PC-9 (cell line): ENCODE results near the gene CNOT6L. TPM values are rescaled to one million over a fixed set of nuclear protein-coding genes. Genes with fewer than 3 reads are reported as not detected.

Experiments used
- BruUV-seq: library from RNA; stranded (reverse); fragments of 400-500 nt; replicated peaks from 2 replicates; lab custom pipeline; 2021; lab: Mats Ljungman, UMichigan
- CTCF ChIA-PET: fragments of 300-600 bp; sonication (Branson Sonifier 250); formaldehyde crosslinking; loops from one replicate; lab custom pipeline; 2022; ENCODE audit warnings: antibody characterized with exemption; lab: Charles Lee
- POLR2A ChIA-PET: fragments of 300-600 bp; sonication (Branson Sonifier 250); formaldehyde crosslinking; loops from one replicate; lab custom pipeline; 2022; ENCODE audit warnings: antibody characterized with exemption; ENCODE audit not compliant: unreplicated experiment; lab: Charles Lee
- DNase-seq, 2 experiments: peaks; one replicate each; pipeline versions ENCODE4 v3.0.0 to v3.0.0-alpha.2; 2015 to 2022; ENCODE audit warnings: mixed read lengths in 1 of 2
- H2AFZ ChIP-seq: fragments of 200-600 bp; sonication (generic); 2 replicates; pipeline ENCODE4 v1.8.1; 2017; ENCODE audit warnings: antibody characterized with exemption
- H3F3A ChIP-seq: fragments of 200-600 bp; sonication (generic); 2 replicates; pipeline ENCODE4 v1.8.1; 2017; ENCODE audit warnings: antibody characterized with exemption, mild to moderate bottlenecking, low read depth; ENCODE audit not compliant: insufficient read depth
- H3K27ac ChIP-seq: fragments of 200-600 bp; sonication (generic); 2 replicates; pipeline ENCODE4 v1.6.1; 2016; ENCODE audit warnings: mixed run types
- H3K27me3 ChIP-seq: fragments of 200-600 bp; sonication (generic); 2 replicates; pipeline ENCODE4 v1.6.1; 2016; ENCODE audit warnings: low read depth, mixed run types; ENCODE audit not compliant: insufficient read depth
- H3K36me3 ChIP-seq: fragments of 200-600 bp; sonication (generic); 2 replicates; pipeline ENCODE4 v1.6.1; 2016; ENCODE audit warnings: low read depth, mixed run types
- H3K4me1 ChIP-seq: fragments of 200-600 bp; sonication (generic); replicated peaks from 2 replicates; pipeline ENCODE4 v1.6.1; 2016; ENCODE audit warnings: mixed run types; ENCODE audit not compliant: insufficient read depth
- H3K4me2 ChIP-seq: fragments of 200-600 bp; sonication (generic); 2 replicates; pipeline ENCODE4 v1.6.1; 2017; ENCODE audit warnings: mixed run types
- H3K4me3 ChIP-seq: fragments of 200-600 bp; sonication (generic); 2 replicates; pipeline ENCODE4 v1.6.1; 2016; ENCODE audit warnings: mixed run types
- H3K79me2 ChIP-seq: fragments of 200-600 bp; sonication (generic); 2 replicates; pipeline ENCODE4 v1.6.1; 2017; ENCODE audit warnings: low read depth, mixed run types
- H3K9me2 ChIP-seq: fragments of 200-600 bp; sonication (generic); 2 replicates; pipeline ENCODE4 v1.8.1; 2017; ENCODE audit warnings: mild to moderate bottlenecking; ENCODE audit not compliant: insufficient read depth
- H3K9me3 ChIP-seq: fragments of 200-600 bp; sonication (generic); 2 replicates; pipeline ENCODE4 v1.8.1; 2016; ENCODE audit warnings: low read depth; ENCODE audit not compliant: insufficient read depth
- H4K20me1 ChIP-seq: fragments of 200-600 bp; sonication (generic); 2 replicates; pipeline ENCODE4 v1.8.1; 2017; ENCODE audit not compliant: insufficient read depth
- CTCF ChIP-seq: fragments of 200-600 bp; sonication (generic); conservative IDR thresholded peaks from 2 replicates; pipeline ENCODE4 v1.6.1; 2017; ENCODE audit warnings: mixed run types, antibody characterized with exemption, mild to moderate bottlenecking, moderate library complexity
- EZH2 ChIP-seq: fragments of 200-600 bp; sonication (generic); IDR thresholded peaks from 2 replicates; pipeline ENCODE4 v1.8.0; 2017; ENCODE audit warnings: antibody characterized with exemption, low read depth
- intact Hi-C: fragments of 100-400 bp; cut with micrococcal nuclease; formaldehyde crosslinking; loops from one replicate; pipeline ENCODE4 v1.10.0; 2022; ENCODE audit not compliant: unreplicated experiment
- total RNA-seq: library from RNA; stranded (reverse); gene quantifications from 2 replicates; pipeline ENCODE4 v1.2.3, GENCODE V29; 2021

CNOT6L gene
- total RNA-seq, 1 experiment from 2014 or later = 26.7 TPM

GRCh38 chr4:77742054-77742453, 77.1 kb downstream of the CNOT6L start:
- no peaks in the 10 kb centered on the region for H3K27me3 ChIP-seq
- H3K9me2 ChIP-seq = no peaks in the 10 kb centered on the region
- ChIA-PET POLR2A (no interaction called here), CTCF (no interaction called here)
- H3K9me3 ChIP-seq = no peaks in the 10 kb centered on the region
- no peak for DNase-seq
- no peaks in the 10 kb centered on the region for H3K79me2 ChIP-seq
- no peaks in the 10 kb centered on the region for H4K20me1 ChIP-seq
- no peak overlapping the region for H3K27ac ChIP-seq
- no peaks in the 10 kb centered on the region for H3K4me1 ChIP-seq
- intact Hi-C loops = no loop called here
- no TSS peak for BruUV-seq
- H3F3A ChIP-seq = no peaks in the 10 kb centered on the region
- H3K4me3 ChIP-seq = no peak overlapping the region
- no peak overlapping the region for H3K4me2 ChIP-seq
- peaks cover 3% of the 10 kb centered on the region; the same call in 1 of the 2 replicates for H3K36me3 ChIP-seq
- TF ChIP-seq EZH2 = no peak
- TF ChIP-seq CTCF = no peak
- H2AFZ ChIP-seq = no peak overlapping the region

DNA sequence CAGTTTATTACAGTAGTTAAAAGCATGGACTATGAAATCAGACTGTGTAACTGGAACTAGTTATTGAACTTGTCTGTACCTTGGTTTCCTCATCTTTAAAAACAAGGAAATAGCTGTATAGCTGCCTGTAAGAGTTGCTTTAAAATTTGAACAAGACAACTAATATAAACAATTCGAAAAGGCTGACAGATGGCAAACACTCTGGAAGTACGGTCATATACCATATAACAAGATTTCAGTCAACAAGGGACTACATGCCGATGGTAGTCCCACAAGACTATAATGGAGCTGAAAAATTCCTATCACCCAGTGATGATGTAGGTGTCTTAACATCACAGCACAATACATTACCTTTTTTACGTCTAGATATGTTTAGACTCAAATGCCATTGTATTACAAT, 78.7 kb downstream of the CNOT6L start:
- DNase-seq = no peak
- Histone ChIP-seq H3K9me2 (no peaks in the 10 kb centered on the region), H3K9me3 (no peaks in the 10 kb centered on the region), H3K4me2 (no peak overlapping the region), H3K79me2 (no peaks in the 10 kb centered on the region), H3K27me3 (no peaks in the 10 kb centered on the region), H4K20me1 (no peaks in the 10 kb centered on the region), H3K4me1 (no peaks in the 10 kb centered on the region), H3K36me3 (peaks cover 3% of the 10 kb centered on the region; the same call in 1 of the 2 replicates), H3K27ac (no peak overlapping the region), H2AFZ (no peak overlapping the region), H3F3A (no peaks in the 10 kb centered on the region), H3K4me3 (no peak overlapping the region)
- CTCF ChIA-PET = no interaction called here
- POLR2A ChIA-PET = no interaction called here
- intact Hi-C loops = no loop called here
- TF ChIP-seq CTCF (no peak), EZH2 (no peak)
- BruUV-seq = no TSS peak

- Histone ChIP-seq H4K20me1 (no peaks in the 10 kb centered on the region), H3F3A (no peaks in the 10 kb centered on the region), H3K27ac (no peak overlapping the region), H3K4me1 (no peaks in the 10 kb centered on the region), H3K27me3 (no peaks in the 10 kb centered on the region), H3K9me2 (no peaks in the 10 kb centered on the region), H3K4me3 (no peak overlapping the region), H3K36me3 (peaks cover 3% of the 10 kb centered on the region; the same call in 1 of the 2 replicates), H3K9me3 (no peaks in the 10 kb centered on the region), H2AFZ (no peak overlapping the region), H3K79me2 (no peaks in the 10 kb centered on the region), H3K4me2 (no peak overlapping the region)
- intact Hi-C loops = no loop called here
- TF ChIP-seq EZH2 (no peak), CTCF (no peak)
- CTCF ChIA-PET = no interaction called here
- DNase-seq = peak in 1 of 2 experiments; percentile 4
- POLR2A ChIA-PET = no interaction called here
- BruUV-seq = no TSS peak
Observed at GRCh38 chr4:77734928-77735327, 84.2 kb downstream of the CNOT6L start.
